Neural progenitor cell (in vitro differentiated cells): ENCODE data around the gene ATP5PB. TPM values are rescaled to one million over a fixed set of nuclear protein-coding genes. Genes with fewer than 3 reads are reported as not detected.

ENCODE experiments used
- small RNA-seq: library from RNA; depleted of rRNA; stranded (forward); fragments of <200 nt; gene quantifications from one replicate; pipeline ENCODE3, GENCODE V24; 2015
- total RNA-seq: library from RNA; depleted of rRNA; stranded (reverse); fragments of >200 nt; gene quantifications from 2 replicates; pipeline ENCODE4 v1.2.3, GENCODE V29; 2015; ENCODE audit warnings: low replicate concordance

Gene ATP5PB
- total RNA-seq, 1 donor from 2014 or later: 467 TPM

Small RNAs within 50 kb of the gene (small RNA-seq; reads per million reads assigned to genes)
- gene RF00019: not detected
- gene RNU6-792P: not detected

Other genes starting within 250 kb of the ATP5PB start
- gene DENND2D, start 248.8 kb upstream of the ATP5PB start, total RNA-seq: not detected in 2 replicates
- not detected in 2 replicates for gene CHI3L2, start 221.8 kb upstream of the ATP5PB start, total RNA-seq
- gene CHIA, start 158.6 kb upstream of the ATP5PB start, total RNA-seq: not detected in 2 replicates
- 1.8 and 2.1 TPM in 2 replicates for gene OVGP1, start 21.7 kb upstream of the ATP5PB start, total RNA-seq
- gene WDR77, start 208 bp upstream of the ATP5PB start, total RNA-seq: 55.8 and 73.3 TPM in 2 replicates
- 0.26 and 0.93 TPM in 2 replicates for gene C1orf162, start 24.5 kb downstream of the ATP5PB start, total RNA-seq
- gene ADORA3, start 54.2 kb downstream of the ATP5PB start, total RNA-seq: not detected in 2 replicates
- gene TMIGD3, start 54.2 kb downstream of the ATP5PB start, total RNA-seq: not detected in 2 replicates
- 10.4 and 27.5 TPM in 2 replicates for gene RAP1A, start 170.3 kb downstream of the ATP5PB start, total RNA-seq